Hematopoietic multipotent progenitor cell treated with erythropoietin and hydrocortisone succinate and interleukin-3 and kit ligand, for 8 days (in vitro differentiated cells): ENCODE results near the gene RNU2-63P.
A peak's percentile ranks its signal among the peaks of the same experiment; 100 is the strongest.
"Not testable (repeated sequence)": the region's sequence is repeated elsewhere in the genome, so short reads cannot be mapped to it uniquely, and the experiment has no call there.

Experiments
- DNase-seq: peaks from one replicate; pipeline ENCODE4 v3.0.0-alpha.2; 2015

Gene RNU2-63P

GRCh38 chr2:88027697-88028389 is 11.5 kb upstream of the RNU2-63P start:
- peak; percentile 49 for DNase-seq

GRCh38 chr2:88024509-88024908 is 8.2 kb upstream of the RNU2-63P start:
- no peak for DNase-seq

GRCh38 chr2:88022669-88022921 is 6.2 kb upstream of the RNU2-63P start:
- DNase-seq, result no peak

GRCh38 chr2:88019985-88020384 is 3.6 kb upstream of the RNU2-63P start:
- DNase-seq, result no peak

GRCh38 chr2:88018909-88019308 is 2.6 kb upstream of the RNU2-63P start:
- DNase-seq, result no peak

- DNase-seq, result peak; percentile 66
Measured at GRCh38 chr2:88018077-88018805, 1.9 kb upstream of the RNU2-63P start.

- DNase-seq, result not testable (repeated sequence)
Measured at GRCh38 chr2:88017780-88018038, 1.4 kb upstream of the RNU2-63P start.

- peak; percentile 82 for DNase-seq
Measured at GRCh38 chr2:88016960-88017779, 823 bp upstream of the RNU2-63P start.

GRCh38 chr2:88011011-88011410 is 5.3 kb downstream of the RNU2-63P start:
- no peak for DNase-seq

- DNase-seq, result no peak
Measured at GRCh38 chr2:88010136-88010535, 6.2 kb downstream of the RNU2-63P start.

- DNase-seq, result no peak
Measured at GRCh38 chr2:88006912-88007439, 9.4 kb downstream of the RNU2-63P start.

GRCh38 chr2:88005776-88006175 is 10.6 kb downstream of the RNU2-63P start:
- no peak for DNase-seq

GRCh38 chr2:88003074-88003755 is 13.1 kb downstream of the RNU2-63P start:
- no peak for DNase-seq

- no peak for DNase-seq
Measured at GRCh38 chr2:88002359-88002707, 14.0 kb downstream of the RNU2-63P start.

- not testable (repeated sequence) for DNase-seq
Measured at GRCh38 chr2:88000474-88000873, 15.9 kb downstream of the RNU2-63P start.

- DNase-seq, result no peak
Measured at GRCh38 chr2:87996570-87996969, 19.8 kb downstream of the RNU2-63P start.

GRCh38 chr2:87995756-87996155 is 20.6 kb downstream of the RNU2-63P start:
- DNase-seq, result no peak

GRCh38 chr2:87994304-87994850 is 22.0 kb downstream of the RNU2-63P start:
- DNase-seq, result not testable (repeated sequence)

GRCh38 chr2:87992569-87992968 is 23.8 kb downstream of the RNU2-63P start:
- DNase-seq, result not testable (repeated sequence)

- not testable (repeated sequence) for DNase-seq
Measured at GRCh38 chr2:87987473-87987872, 28.9 kb downstream of the RNU2-63P start.

- not testable (repeated sequence) for DNase-seq
Measured at GRCh38 chr2:87985902-87986301, 30.4 kb downstream of the RNU2-63P start.

GRCh38 chr2:87981182-87981581 is 35.2 kb downstream of the RNU2-63P start:
- not testable (repeated sequence) for DNase-seq

- not testable (repeated sequence) for DNase-seq
Measured at GRCh38 chr2:87972385-87972784, 44.0 kb downstream of the RNU2-63P start.
